Natural killer cell (primary cell): ENCODE measurements around the gene SLC35E4. TPM values are rescaled to one million over a fixed set of nuclear protein-coding genes. Genes with fewer than 3 reads are reported as not detected.

Source experiments
- ATAC-seq, 3 donors: fragments of 150-1000 bp in 2 of 3; fragments of 200-7000 bp in 1 of 3; cut with Tn5 transposase; 1 replicate in 1 of 3; 2 replicates in 2 of 3; pipeline ENCODE4 v1.10.0; 2021; ENCODE audit warnings: mild to moderate bottlenecking in 2 of 3, moderate library complexity in 2 of 3
- DNase-seq, 2 donors: peaks; one replicate each; pipeline versions ENCODE4 v3.0.0 to v3.0.0-alpha.2; 2013 to 2021; ENCODE audit warnings: mixed read lengths in 1 of 2
- H3K27ac ChIP-seq: one replicate; pipeline ENCODE4 v1.5.1; 2013; ENCODE audit warnings: mild to moderate bottlenecking, low read length
- H3K27me3 ChIP-seq: one replicate; pipeline ENCODE4 v1.6.1; 2013; ENCODE audit warnings: low read length; ENCODE audit not compliant: control insufficient read depth, insufficient read depth
- H3K36me3 ChIP-seq: one replicate; pipeline ENCODE4 v1.6.1; 2013; ENCODE audit warnings: low read length; ENCODE audit not compliant: control insufficient read depth, insufficient read depth
- H3K4me1 ChIP-seq: one replicate; pipeline ENCODE4 v1.6.1; 2013; ENCODE audit warnings: low read length; ENCODE audit not compliant: control insufficient read depth, insufficient read depth
- H3K4me3 ChIP-seq: one replicate; pipeline ENCODE4 v1.5.1; 2013; ENCODE audit warnings: low read length
- H3K9me3 ChIP-seq: one replicate; pipeline ENCODE4 v1.6.1; 2013; ENCODE audit warnings: low read length; ENCODE audit not compliant: control insufficient read depth, insufficient read depth
- H3K27ac Mint-ChIP-seq, 2 donors: one replicate each; pipeline ENCODE4 v1.8.0; 2022; ENCODE audit warnings: mild to moderate bottlenecking in 2 of 2, mixed read lengths in 2 of 2, moderate library complexity in 1 of 2
- H3K27me3 Mint-ChIP-seq, 2 donors: one replicate each; pipeline ENCODE4 v1.8.0; 2022; ENCODE audit warnings: low read depth in 2 of 2, mixed read lengths in 2 of 2
- H3K36me3 Mint-ChIP-seq: one replicate; pipeline ENCODE4 v1.8.0; 2022; ENCODE audit warnings: mixed read lengths
- H3K4me1 Mint-ChIP-seq, 2 donors: one replicate each; pipeline ENCODE4 v1.8.0; 2022; ENCODE audit warnings: mixed read lengths in 2 of 2
- H3K4me3 Mint-ChIP-seq: one replicate; pipeline ENCODE4 v1.8.0; 2022; ENCODE audit warnings: mild to moderate bottlenecking, moderate library complexity, mixed read lengths
- H3K9me3 Mint-ChIP-seq, 2 donors: one replicate each; pipeline ENCODE4 v1.8.0; 2022; ENCODE audit warnings: mixed read lengths in 2 of 2
- WGBS: methylation state at CpG from one replicate; pipeline ENCODE4 v1.1.7; 2013; ENCODE audit warnings: missing lambda C conversion rate; ENCODE audit not compliant: insufficient coverage; 5-methylcytosine and 5-hydroxymethylcytosine counted together
- intact Hi-C: fragments of 100-400 bp; cut with micrococcal nuclease; formaldehyde crosslinking; loops from one replicate; pipeline ENCODE4 v1.14.2; 2022
- total RNA-seq, 4 donors: library from RNA; stranded (reverse); fragments of 120-200 nt in 1 of 4; gene quantifications; one replicate each; pipeline versions ENCODE4 v1.2.3 to v1.2.4, GENCODE V29; 2013 to 2022
- TF ChIP-seq, protein P1 (sequence below): fragments of 200-600 bp; IDR thresholded peaks from one replicate; pipeline ENCODE4 v1.8.0; 2022; ENCODE audit warnings: antibody characterized with exemption

The SLC35E4 gene
- total RNA-seq, 3 donors from 2014 or later (not counting 1 experiment from before 2014, with no cell fraction given): 2.9 to 5.8 (median 2.9) TPM

DNA sequence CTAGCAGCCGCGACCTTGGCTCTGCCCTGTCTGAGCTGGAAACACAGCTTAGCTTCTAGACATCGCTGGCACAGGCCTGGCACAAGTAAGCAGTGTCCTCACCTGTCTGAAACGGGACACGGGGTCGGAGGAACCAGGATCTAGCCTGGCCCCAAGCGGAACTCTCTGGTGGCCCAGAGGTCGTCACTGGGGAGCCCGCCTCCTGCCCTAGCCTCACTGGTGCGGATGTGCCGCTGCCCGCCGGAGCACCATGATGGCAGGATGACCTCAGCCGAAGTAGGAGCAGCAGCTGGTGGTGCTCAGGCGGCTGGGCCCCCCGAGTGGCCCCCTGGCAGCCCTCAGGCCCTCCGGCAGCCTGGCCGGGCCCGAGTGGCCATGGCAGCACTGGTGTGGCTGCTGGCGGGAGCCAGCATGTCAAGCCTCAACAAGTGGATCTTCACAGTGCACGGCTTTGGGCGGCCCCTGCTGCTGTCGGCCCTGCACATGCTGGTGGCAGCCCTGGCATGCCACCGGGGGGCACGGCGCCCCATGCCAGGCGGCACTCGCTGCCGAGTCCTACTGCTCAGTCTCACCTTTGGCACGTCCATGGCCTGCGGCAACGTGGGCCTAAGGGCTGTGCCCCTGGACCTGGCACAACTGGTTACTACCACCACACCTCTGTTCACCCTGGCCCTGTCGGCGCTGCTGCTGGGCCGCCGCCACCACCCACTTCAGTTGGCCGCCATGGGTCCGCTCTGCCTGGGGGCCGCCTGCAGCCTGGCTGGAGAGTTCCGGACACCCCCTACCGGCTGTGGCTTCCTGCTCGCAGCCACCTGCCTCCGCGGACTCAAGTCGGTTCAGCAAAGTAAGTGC is 871 bp downstream of the SLC35E4 start:
- peak overlapping the region in 1 of 2 donors; percentile 95 for H3K27ac Mint-ChIP-seq
- DNase-seq (peak; percentile 31 to 51), ATAC-seq (no peak)
- 70% methylated on average over 45 of the region's 45 CpGs for WGBS
- H3K4me3 ChIP-seq: peak overlapping the region; percentile 50
- H3K36me3 ChIP-seq: no peaks in the 10 kb centered on the region
- H3K4me3 Mint-ChIP-seq: peak overlapping the region; percentile 65
- intact Hi-C loops: no loop called here
- H3K9me3 Mint-ChIP-seq: no peaks in the 10 kb centered on the region
- H3K36me3 Mint-ChIP-seq: no peaks in the 10 kb centered on the region
- TF ChIP-seq, protein P1, sequence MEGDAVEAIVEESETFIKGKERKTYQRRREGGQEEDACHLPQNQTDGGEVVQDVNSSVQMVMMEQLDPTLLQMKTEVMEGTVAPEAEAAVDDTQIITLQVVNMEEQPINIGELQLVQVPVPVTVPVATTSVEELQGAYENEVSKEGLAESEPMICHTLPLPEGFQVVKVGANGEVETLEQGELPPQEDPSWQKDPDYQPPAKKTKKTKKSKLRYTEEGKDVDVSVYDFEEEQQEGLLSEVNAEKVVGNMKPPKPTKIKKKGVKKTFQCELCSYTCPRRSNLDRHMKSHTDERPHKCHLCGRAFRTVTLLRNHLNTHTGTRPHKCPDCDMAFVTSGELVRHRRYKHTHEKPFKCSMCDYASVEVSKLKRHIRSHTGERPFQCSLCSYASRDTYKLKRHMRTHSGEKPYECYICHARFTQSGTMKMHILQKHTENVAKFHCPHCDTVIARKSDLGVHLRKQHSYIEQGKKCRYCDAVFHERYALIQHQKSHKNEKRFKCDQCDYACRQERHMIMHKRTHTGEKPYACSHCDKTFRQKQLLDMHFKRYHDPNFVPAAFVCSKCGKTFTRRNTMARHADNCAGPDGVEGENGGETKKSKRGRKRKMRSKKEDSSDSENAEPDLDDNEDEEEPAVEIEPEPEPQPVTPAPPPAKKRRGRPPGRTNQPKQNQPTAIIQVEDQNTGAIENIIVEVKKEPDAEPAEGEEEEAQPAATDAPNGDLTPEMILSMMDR: no peak
- no peaks in the 10 kb centered on the region for H3K27me3 Mint-ChIP-seq
- no peaks in the 10 kb centered on the region for H3K9me3 ChIP-seq
- H3K27me3 ChIP-seq: no peaks in the 10 kb centered on the region
- H3K4me1 Mint-ChIP-seq: peaks cover 7 to 25% of the 10 kb centered on the region in 2 donors
- peak overlapping the region; percentile 25 for H3K27ac ChIP-seq
- H3K4me1 ChIP-seq: peaks cover 33% of the 10 kb centered on the region

DNA sequence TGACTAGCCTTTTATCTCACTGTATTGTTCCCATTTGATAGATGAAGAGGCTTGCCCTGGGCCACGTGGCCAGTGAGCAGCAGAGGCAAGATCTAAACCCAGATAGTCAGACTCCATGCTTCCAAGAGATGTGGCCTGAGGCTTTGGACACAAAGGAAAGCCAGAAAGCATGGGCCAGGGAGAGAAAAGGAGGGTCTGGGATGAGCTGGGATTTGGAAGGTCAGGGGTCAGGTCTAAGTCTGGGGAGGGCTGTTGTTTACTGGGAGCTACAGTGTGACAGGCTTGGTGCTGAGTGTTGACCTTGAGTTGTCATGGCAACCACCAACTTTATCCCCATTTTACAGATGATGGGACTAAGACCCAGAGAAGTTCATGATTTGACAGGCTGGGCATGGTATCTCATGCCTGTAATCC is 2.1 kb downstream of the SLC35E4 start:
- intact Hi-C loops: no loop called here
- ATAC-seq: no peak
- peaks cover 7 to 25% of the 10 kb centered on the region in 2 donors for H3K4me1 Mint-ChIP-seq
- H3K27ac ChIP-seq: no peak overlapping the region
- H3K4me3 Mint-ChIP-seq: peak overlapping the region; percentile 45
- no peaks in the 10 kb centered on the region for H3K9me3 Mint-ChIP-seq
- H3K4me3 ChIP-seq: no peak overlapping the region
- H3K27me3 Mint-ChIP-seq: no peaks in the 10 kb centered on the region
- no peak overlapping the region for H3K27ac Mint-ChIP-seq
- peaks cover 33% of the 10 kb centered on the region for H3K4me1 ChIP-seq
- DNase-seq: no peak
- 100% methylated on average over 1 of the region's 1 CpG for WGBS
- TF ChIP-seq, protein P1: no peak
- no peaks in the 10 kb centered on the region for H3K27me3 ChIP-seq
- no peaks in the 10 kb centered on the region for H3K9me3 ChIP-seq
- no peaks in the 10 kb centered on the region for H3K36me3 ChIP-seq
- H3K36me3 Mint-ChIP-seq: no peaks in the 10 kb centered on the region

DNA sequence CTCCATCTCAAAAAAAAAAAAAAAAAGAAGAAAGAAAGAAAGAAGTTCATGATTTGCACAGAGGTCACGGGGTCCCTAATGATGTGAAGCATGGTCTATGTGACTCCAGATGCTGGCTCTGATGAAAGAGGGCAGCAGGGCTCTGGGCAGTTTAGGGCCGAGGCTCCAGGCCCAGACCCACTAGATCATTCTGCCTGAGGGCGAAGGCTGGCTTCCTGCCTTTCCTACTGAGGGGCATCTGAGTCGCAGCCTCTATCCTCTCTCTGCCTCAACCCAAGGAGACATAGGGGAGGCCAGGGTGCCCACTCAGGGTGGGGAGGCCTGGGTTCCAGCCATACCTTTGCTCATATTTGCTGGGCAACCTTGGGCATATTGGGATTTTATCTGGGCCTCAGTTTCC is 4.8 kb downstream of the SLC35E4 start:
- Histone ChIP-seq H3K4me1 (peaks cover 20% of the 10 kb centered on the region), H3K4me3 (no peak overlapping the region), H3K27me3 (no peaks in the 10 kb centered on the region), H3K36me3 (no peaks in the 10 kb centered on the region), H3K27ac (no peak overlapping the region), H3K9me3 (no peaks in the 10 kb centered on the region)
- peaks cover 0 to 14% of the 10 kb centered on the region in 2 donors for H3K4me1 Mint-ChIP-seq
- ATAC-seq (no peak), DNase-seq (no peak)
- no peaks in the 10 kb centered on the region for H3K36me3 Mint-ChIP-seq
- H3K4me3 Mint-ChIP-seq: no peak overlapping the region
- TF ChIP-seq, protein P1: no peak
- WGBS: 91% methylated on average over 4 of the region's 4 CpGs
- no peak overlapping the region for H3K27ac Mint-ChIP-seq
- intact Hi-C loops: no loop called here
- no peaks in the 10 kb centered on the region for H3K27me3 Mint-ChIP-seq
- no peaks in the 10 kb centered on the region for H3K9me3 Mint-ChIP-seq
